HG03139 (cell line): ENCODE measurements around the gene HYPK.
A peak's percentile ranks its signal among the peaks of the same experiment; 100 is the strongest.

ENCODE experiments used
- ATAC-seq: cut with Tn5 transposase; IDR thresholded peaks from one replicate; pipeline ENCODE4 v1.9.1; 2021; ENCODE audit not compliant: unreplicated experiment

HYPK gene

GRCh38 chr15:43800286-43801141, at the start of gene HYPK:
Gene HYPK, plus strand, starts transcription at chr15:43800599. Its CDS starts 24 bp downstream, at chr15:43800623.
- ATAC-seq = peak; percentile 79

- no peak for ATAC-seq
Observed at GRCh38 chr15:43751885-43752284, 48.5 kb upstream of the HYPK start.

- no peak for ATAC-seq
Observed at GRCh38 chr15:43762824-43763223, 37.6 kb upstream of the HYPK start.

- ATAC-seq = no peak
Observed at GRCh38 chr15:43763819-43764446, 36.5 kb upstream of the HYPK start.

GRCh38 chr15:43769584-43770228, 30.7 kb upstream of the HYPK start:
- ATAC-seq = no peak

GRCh38 chr15:43771816-43772215, 28.6 kb upstream of the HYPK start:
- ATAC-seq = no peak

GRCh38 chr15:43772624-43773023, 27.8 kb upstream of the HYPK start:
- ATAC-seq = no peak

- ATAC-seq = no peak
Observed at GRCh38 chr15:43774062-43774461, 26.3 kb upstream of the HYPK start.

- ATAC-seq = no peak
Observed at GRCh38 chr15:43775411-43775965, 24.9 kb upstream of the HYPK start.

- ATAC-seq = peak; percentile 51
Observed at GRCh38 chr15:43776101-43776717, 24.2 kb upstream of the HYPK start.

- peak; percentile 24 for ATAC-seq
Observed at GRCh38 chr15:43776718-43777266, 23.6 kb upstream of the HYPK start, which contains the start of gene ELL3. Gene ELL3, minus strand, starts transcription at chr15:43776966. Its CDS starts 65 bp downstream, at chr15:43776901.

GRCh38 chr15:43777267-43777914, 23.0 kb upstream of the HYPK start:
- peak; percentile 40 for ATAC-seq

GRCh38 chr15:43779016-43779415, 21.4 kb upstream of the HYPK start:
- ATAC-seq = no peak

GRCh38 chr15:43789409-43789808, 11.0 kb upstream of the HYPK start:
- ATAC-seq = no peak

- ATAC-seq = peak; percentile 81
Observed at GRCh38 chr15:43791993-43792760, 8.2 kb upstream of the HYPK start, which contains the start of gene SERF2. Gene SERF2, plus strand, starts transcription at chr15:43792320. Its CDS starts 57 bp downstream, at chr15:43792377.

- ATAC-seq = no peak
Observed at GRCh38 chr15:43792761-43793476, 7.5 kb upstream of the HYPK start.

GRCh38 chr15:43793647-43794046, 6.8 kb upstream of the HYPK start:
- no peak for ATAC-seq

- no peak for ATAC-seq
Observed at GRCh38 chr15:43794269-43795037, 5.9 kb upstream of the HYPK start.
